RWPE1 (cell line): ENCODE measurements around the gene SMAGP.
A peak's percentile ranks its signal among the peaks of the same experiment; 100 is the strongest.
"Not testable (repeated sequence)": the region's sequence is repeated elsewhere in the genome, so short reads cannot be mapped to it uniquely, and the experiment has no call there.

Source experiments
- CTCF ChIA-PET: fragments of 350-600 bp; sonication (Branson Sonifier 250); formaldehyde crosslinking; extraction: SDS; loops from one replicate; lab custom pipeline; 2021; lab: Yijun Ruan, JAX
- POLR2A ChIA-PET: fragments of 400-600 bp; formaldehyde crosslinking; extraction: SDS; loops from one replicate; lab custom pipeline; 2020; ENCODE audit warnings: antibody characterized with exemption; ENCODE audit not compliant: low non-redundant PET; lab: Yijun Ruan, JAX
- DNase-seq: peaks from one replicate; pipeline ENCODE4 v3.0.0; 2012; ENCODE audit warnings: low spot score
- H3K27ac ChIP-seq: fragments of 450-650 bp; 2 replicates; pipeline ENCODE4 v1.5.1; 2017
- CTCF ChIP-seq: fragments of 450-650 bp; conservative IDR thresholded peaks from 2 replicates; pipeline ENCODE4 v1.5.1; 2017; ENCODE audit warnings: low read depth, mild to moderate bottlenecking

SMAGP gene

DNA sequence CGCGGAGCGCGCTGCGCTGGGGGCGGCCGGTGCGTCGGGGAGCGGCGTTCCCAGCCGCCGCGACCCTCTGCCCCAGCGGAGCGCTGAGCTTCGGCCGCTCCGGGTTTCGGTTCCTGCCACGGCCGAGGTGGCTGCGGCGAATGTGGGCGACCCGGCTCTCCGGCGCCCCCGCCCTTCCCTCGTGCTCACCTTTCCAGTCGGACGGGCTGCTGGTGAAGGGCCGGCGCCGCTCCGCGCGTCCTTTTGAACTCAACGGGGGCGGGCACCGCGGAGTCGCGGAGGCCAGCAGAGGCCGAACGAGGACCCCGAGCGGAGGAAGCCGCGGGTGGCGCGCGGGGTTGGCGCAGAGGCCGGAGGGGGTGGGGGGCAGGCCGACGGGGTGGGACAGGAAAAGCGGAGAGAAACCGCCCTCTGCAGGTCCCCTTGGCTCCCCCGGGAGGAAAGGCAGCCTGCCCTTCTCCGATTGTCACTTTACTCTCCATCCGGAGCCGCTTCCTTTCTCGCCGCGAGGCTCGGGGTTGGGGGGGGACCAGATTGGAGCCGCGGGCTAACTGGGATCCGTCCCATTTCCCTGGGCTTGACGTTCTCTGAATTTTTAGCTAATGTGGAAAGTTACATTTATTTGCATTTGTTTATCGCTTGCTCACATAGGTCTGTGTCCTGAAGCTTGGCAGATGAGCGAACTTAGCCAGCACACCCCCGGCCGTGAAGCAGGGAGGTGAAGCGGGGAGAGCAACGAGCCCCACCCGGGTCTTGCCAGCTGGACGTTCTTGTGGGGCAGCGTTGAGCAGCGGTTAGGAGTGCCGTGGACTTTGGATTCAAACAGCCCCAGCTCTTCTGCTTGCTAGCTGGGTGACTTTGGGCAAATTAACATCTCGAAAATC is at the start of gene SMAGP:
SMAGP (minus strand) TSS at position 349 of the 884 bp plus-strand sequence. CDS start 1,137 bp downstream, outside the sequence.
- no peak for TF ChIP-seq CTCF
- ChIA-PET CTCF (interaction anchor here (0.6 to 2.4 kb wide), 5 partner anchors 19 to 568 kb away, joined by 3 to 27 read pairs (median 3); no protein-coding TSS in a partner anchor), POLR2A (interaction anchor here (0.8 kb wide), 1 partner anchor 62 kb away, joined by 3 read pairs; no protein-coding TSS in a partner anchor)
- peak; percentile 44 for DNase-seq
- peak within 1 kb of the TSS; percentile 75 for H3K27ac ChIP-seq

DNA sequence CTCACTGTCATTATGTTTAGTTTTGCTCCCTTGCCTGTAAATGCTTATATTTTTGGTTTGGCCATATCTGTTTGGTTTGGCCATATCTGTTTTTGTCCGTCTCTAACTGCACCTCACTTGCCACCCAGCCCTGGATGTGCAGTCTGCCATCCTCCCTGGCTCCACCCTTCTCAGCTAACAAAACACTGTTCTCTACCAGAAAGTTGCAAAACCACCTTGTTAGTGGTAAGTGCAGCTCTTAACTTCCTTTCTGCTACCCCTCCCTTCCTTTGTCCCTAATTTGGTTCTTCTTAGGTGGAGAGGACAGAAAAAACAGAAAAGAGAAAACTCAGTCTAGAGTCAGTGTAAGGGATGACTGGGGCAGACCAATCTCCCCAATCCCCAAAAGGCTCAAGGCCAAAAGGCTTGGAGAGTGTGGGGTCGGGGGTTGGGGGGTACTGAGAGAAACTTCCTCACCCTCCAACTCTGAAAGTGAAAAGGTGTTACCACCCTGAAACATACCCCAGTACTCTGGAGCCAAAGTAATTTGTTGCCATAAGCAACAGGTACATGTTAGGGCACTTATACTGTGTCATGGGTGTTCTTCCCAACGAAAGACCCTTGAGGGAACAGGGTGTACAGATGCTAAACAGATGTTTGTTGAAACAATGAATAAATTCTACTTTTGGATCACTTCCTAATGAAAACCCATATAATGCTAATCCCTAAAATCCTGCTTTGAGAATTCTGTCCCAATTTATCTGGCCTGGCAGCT is 48.8 kb upstream of the SMAGP start:
- TF ChIP-seq CTCF: no peak
- CTCF ChIA-PET: no interaction called here
- no peak overlapping the region for H3K27ac ChIP-seq
- POLR2A ChIA-PET: no interaction called here
- DNase-seq: no peak

- DNase-seq, CTCF ChIA-PET, POLR2A ChIA-PET, H3K27ac ChIP-seq: not testable (repeated sequence)
Measured at GRCh38 chr12:51318057-51318806, 48.0 kb upstream of the SMAGP start.

- no peak for DNase-seq
- ChIA-PET POLR2A (interaction anchor here (0.7 kb wide), 1 partner anchor 647 kb away, joined by 4 read pairs; no protein-coding TSS in a partner anchor), CTCF (no interaction called here)
- no peak for TF ChIP-seq CTCF
- H3K27ac ChIP-seq: no peak overlapping the region
Measured at GRCh38 chr12:51311389-51311788, 41.2 kb upstream of the SMAGP start.

DNA sequence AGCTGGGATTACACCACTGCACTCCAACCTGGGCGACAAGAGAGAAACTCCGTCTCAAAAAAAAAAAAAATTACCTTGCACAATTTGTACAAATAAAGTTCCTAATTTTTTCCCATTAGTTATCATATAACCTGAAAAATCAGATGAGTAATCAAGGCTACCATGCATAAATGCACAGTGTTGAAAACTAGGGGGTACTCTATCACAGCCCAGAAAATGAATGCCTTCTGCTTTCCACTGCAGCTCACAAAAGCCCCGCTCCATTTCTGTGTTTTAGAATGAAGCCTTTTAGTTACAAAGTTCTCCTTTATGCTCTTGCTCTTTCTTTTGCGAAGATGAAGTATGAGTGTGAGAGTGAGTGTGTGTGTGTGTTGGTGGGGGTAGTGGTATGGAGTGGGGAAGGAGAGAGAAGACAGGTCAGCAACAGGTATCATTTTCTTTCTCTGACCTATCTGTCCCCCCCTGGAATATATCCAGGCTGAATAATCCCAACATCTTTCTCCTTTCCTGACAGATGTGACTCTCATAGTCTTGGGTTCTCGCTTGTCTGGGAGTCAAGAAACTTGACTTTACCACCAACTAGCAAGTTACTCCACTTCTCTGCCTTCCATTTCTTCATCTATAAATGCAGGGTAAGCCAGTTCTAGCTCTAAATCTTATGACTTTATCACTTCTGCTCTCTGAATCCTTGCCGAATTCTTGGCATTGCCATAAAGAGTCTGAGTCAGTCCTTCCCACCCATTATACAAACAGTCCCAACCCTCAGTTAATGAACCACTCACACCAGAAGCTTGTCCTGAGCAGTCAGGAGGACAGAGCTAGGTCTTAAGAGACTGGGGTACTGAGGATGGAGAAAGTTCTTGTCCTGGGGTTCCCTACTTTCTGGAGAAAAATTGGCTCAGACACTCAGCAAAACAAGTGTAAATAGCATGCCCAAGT is 37.7 kb upstream of the SMAGP start:
- no peak for TF ChIP-seq CTCF
- ChIA-PET CTCF (interaction anchor here (0.6 to 0.7 kb wide), 2 partner anchors 12 to 33 kb away, joined by 3 read pairs; no protein-coding TSS in a partner anchor), POLR2A (no interaction called here)
- DNase-seq: peak; percentile 81
- H3K27ac ChIP-seq: no peak overlapping the region

DNA sequence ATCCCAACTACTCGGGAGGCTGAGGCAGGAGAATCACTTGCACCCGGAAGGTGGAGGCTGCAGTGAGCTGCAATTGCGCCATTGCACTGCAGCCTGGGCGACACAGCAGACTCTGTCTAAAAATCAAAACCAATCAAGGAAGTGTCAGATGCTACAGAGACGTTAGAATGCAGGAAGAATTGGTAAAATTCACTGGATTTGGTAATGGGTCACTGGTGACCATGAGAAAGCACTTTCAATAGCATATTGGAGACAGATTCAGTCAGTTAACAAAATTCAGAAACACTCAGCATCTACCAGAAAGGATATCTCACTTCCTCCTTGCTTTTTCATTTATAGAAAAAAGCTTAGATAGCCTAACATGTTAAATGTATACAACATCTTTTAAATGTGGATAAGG is 36.3 kb upstream of the SMAGP start:
- ChIA-PET POLR2A (no interaction called here), CTCF (no interaction called here)
- no peak for DNase-seq
- no peak overlapping the region for H3K27ac ChIP-seq
- no peak for TF ChIP-seq CTCF

- CTCF ChIA-PET: interaction anchor here (1.0 kb wide), 1 partner anchor 68 kb away, joined by 3 read pairs; no protein-coding TSS in a partner anchor
- POLR2A ChIA-PET, H3K27ac ChIP-seq, DNase-seq: not testable (repeated sequence)
Measured at GRCh38 chr12:51300768-51301167, 30.6 kb upstream of the SMAGP start.
